Right ventricle myocardium inferior (tissue), 1 donor: ENCODE data around the gene AKAP6. TPM values are rescaled to one million over a fixed set of nuclear protein-coding genes. Genes with fewer than 3 reads are reported as not detected.

Source experiments
- ATAC-seq: fragments of 200-7000 bp; cut with Tn5 transposase; one replicate; pipeline ENCODE4 v1.9.1; 2020; ENCODE audit warnings: mild to moderate bottlenecking, moderate library complexity
- DNase-seq: peaks from one replicate; pipeline ENCODE4 v3.0.0; 2021; ENCODE audit errors: missing footprints
- intact Hi-C: fragments of 100-400 bp; cut with DNase I; formaldehyde crosslinking; loops from one replicate; pipeline ENCODE4 v1.11.0; 2022
- total RNA-seq: library from RNA; stranded (reverse); fragmentation: NEBNext Ultra II Directional; extraction: Animal tissue kit (Norgen Biotek cat#: 25700); gene quantifications from one replicate; pipeline ENCODE4 v1.2.1, GENCODE V29; 2021
- donor health status: DM: no; HTN: yes; CAD: no; lungs with severe emphysema.

Gene AKAP6
- total RNA-seq, 1 donor from 2014 or later: 160 TPM

- intact Hi-C loops: loop anchor here (10.0 kb wide), 1 partner anchor 100 kb away; no protein-coding TSS in a partner anchor
- ATAC-seq (no peak), DNase-seq (no peak)
These were observed 395.9 kb downstream of the AKAP6 start for GRCh38 chr14:32724867-32725471.

GRCh38 chr14:32726516-32726915, 397.4 kb downstream of the AKAP6 start:
- intact Hi-C loops: loop anchor here (10.0 kb wide), 1 partner anchor 98 kb away; no protein-coding TSS in a partner anchor
- DNase-seq: no peak
- no peak for ATAC-seq

- ATAC-seq (no peak), DNase-seq (no peak)
- intact Hi-C loops: loop anchor here (10.0 kb wide), 1 partner anchor 97 kb away; no protein-coding TSS in a partner anchor
These were observed 398.7 kb downstream of the AKAP6 start for GRCh38 chr14:32727832-32728231.

- intact Hi-C loops: loop anchor here (10.0 kb wide), 1 partner anchor 96 kb away; no protein-coding TSS in a partner anchor
- ATAC-seq: no peak
- DNase-seq: no peak
These were observed 399.4 kb downstream of the AKAP6 start for GRCh38 chr14:32728526-32728925.

- DNase-seq (no peak), ATAC-seq (no peak)
- intact Hi-C loops: loop anchor here (10.0 kb wide), 1 partner anchor 96 kb away; no protein-coding TSS in a partner anchor
These were observed 399.9 kb downstream of the AKAP6 start for GRCh38 chr14:32728976-32729375.

- DNase-seq: no peak
- ATAC-seq: no peak
- intact Hi-C loops: no loop called here
These were observed 402.2 kb downstream of the AKAP6 start for GRCh38 chr14:32731249-32731648.

GRCh38 chr14:32733015-32733414, 403.9 kb downstream of the AKAP6 start:
- DNase-seq (no peak), ATAC-seq (no peak)
- intact Hi-C loops: no loop called here

- no peak for DNase-seq
- ATAC-seq: no peak
- intact Hi-C loops: no loop called here
These were observed 405.2 kb downstream of the AKAP6 start for GRCh38 chr14:32734261-32734660.

- intact Hi-C loops: no loop called here
- ATAC-seq (no peak), DNase-seq (no peak)
These were observed 408.5 kb downstream of the AKAP6 start for GRCh38 chr14:32737621-32738020.

GRCh38 chr14:32738206-32738871, 409.2 kb downstream of the AKAP6 start:
- ATAC-seq (no peak), DNase-seq (no peak)
- intact Hi-C loops: no loop called here

- DNase-seq: no peak
- intact Hi-C loops: no loop called here
- no peak for ATAC-seq
These were observed 415.8 kb downstream of the AKAP6 start for GRCh38 chr14:32744811-32745445.

- intact Hi-C loops: no loop called here
- no peak for ATAC-seq
- no peak for DNase-seq
These were observed 425.1 kb downstream of the AKAP6 start for GRCh38 chr14:32754209-32754608.

GRCh38 chr14:32756173-32756572, 427.1 kb downstream of the AKAP6 start:
- intact Hi-C loops: no loop called here
- ATAC-seq (no peak), DNase-seq (no peak)

- intact Hi-C loops: no loop called here
- ATAC-seq: no peak
- no peak for DNase-seq
These were observed 427.7 kb downstream of the AKAP6 start for GRCh38 chr14:32756775-32757174.

GRCh38 chr14:32757568-32757967, 428.5 kb downstream of the AKAP6 start:
- ATAC-seq (no peak), DNase-seq (no peak)
- intact Hi-C loops: no loop called here

GRCh38 chr14:32761381-32761968, 432.4 kb downstream of the AKAP6 start:
- no peak for ATAC-seq
- intact Hi-C loops: no loop called here
- no peak for DNase-seq

GRCh38 chr14:32762886-32763285, 433.8 kb downstream of the AKAP6 start:
- DNase-seq (no peak), ATAC-seq (no peak)
- intact Hi-C loops: no loop called here

- DNase-seq (no peak), ATAC-seq (no peak)
- intact Hi-C loops: no loop called here
These were observed 434.6 kb downstream of the AKAP6 start for GRCh38 chr14:32763673-32764072.

GRCh38 chr14:32764131-32764530, 435.0 kb downstream of the AKAP6 start:
- DNase-seq (no peak), ATAC-seq (no peak)
- intact Hi-C loops: no loop called here

GRCh38 chr14:32770422-32770821, 441.3 kb downstream of the AKAP6 start:
- ATAC-seq: no peak

More at GRCh38 chr14:32770422-32770821, 441.3 kb downstream of the AKAP6 start:
- DNase-seq: no peak
- intact Hi-C loops: no loop called here
